ENCODE results near the gene MYBL2. TPM values are rescaled to one million over a fixed set of nuclear protein-coding genes. Genes with fewer than 3 reads are reported as not detected.
A peak's percentile ranks its signal among the peaks of the same experiment; 100 is the strongest.

The MYBL2 gene
- total and polyA plus RNA-seq, 2 experiments from 2014 or later: 6.1 to 11.7 TPM

- 57 to 64% methylated on average over 3 of the region's 3 CpGs for WGBS, 2 experiments (ENCODE audit: low coverage in 1 of 2, low lambda C conversion rate in 2 of 2, missing lambda C conversion rate in 2 of 2)
- DNase-seq: no peak
- Histone ChIP-seq H3K9me2 (ENCODE audit: insufficient read depth) (no peaks in the 10 kb centered on the region), H3K9ac (no peak overlapping the region), H3K27ac (no peak overlapping the region), H3K79me2 (ENCODE audit: insufficient read depth) (no peaks in the 10 kb centered on the region), H4K20me1 (ENCODE audit: insufficient read depth) (no peaks in the 10 kb centered on the region), H3F3A (ENCODE audit: insufficient read depth) (peaks cover 3% of the 10 kb centered on the region; the same call in 1 of the 2 replicates), H3K9me3 (ENCODE audit: low read depth) (no peaks in the 10 kb centered on the region), H3K27me3 (replicated peaks; ENCODE audit: insufficient read depth) (no peaks in the 10 kb centered on the region), H2AFZ (no peak overlapping the region), H3K36me3 (ENCODE audit: low read depth) (no peaks in the 10 kb centered on the region), H3K4me3 (no peak overlapping the region), H3K4me1 (ENCODE audit: insufficient read depth) (no peaks in the 10 kb centered on the region), H3K4me2 (ENCODE audit: unreplicated experiment) (no peak overlapping the region)
- in situ Hi-C loops (cut with MboI): no loop called here
- no peak for TF ChIP-seq EZH2phosphoT487 (IDR thresholded peaks at IDR 0.05; ENCODE audit: insufficient read depth, low read depth)
- TF ChIP-seq EZH2 (IDR thresholded peaks at IDR 0.05; ENCODE audit: insufficient read depth, poor library complexity, severe bottlenecking): no peak
Observed at GRCh38 chr20:43723735-43724134, 56.8 kb downstream of the MYBL2 start.

- H3K27ac ChIP-seq: no peak overlapping the region
- no peak overlapping the region for H3K9ac ChIP-seq
- DNase-seq: no peak
- 95 to 96% methylated on average over 5 of the region's 5 CpGs for WGBS, 2 experiments (ENCODE audit: low coverage in 1 of 2, low lambda C conversion rate in 2 of 2, missing lambda C conversion rate in 2 of 2)
- no peaks in the 10 kb centered on the region for H3K27me3 ChIP-seq (replicated peaks; ENCODE audit: insufficient read depth)
- no peaks in the 10 kb centered on the region for H3K4me1 ChIP-seq (ENCODE audit: insufficient read depth)
- in situ Hi-C loops (cut with MboI): no loop called here
- H3K4me3 ChIP-seq: no peak overlapping the region
- H3F3A ChIP-seq (ENCODE audit: insufficient read depth): peaks cover 3% of the 10 kb centered on the region; the same call in 1 of the 2 replicates
- no peaks in the 10 kb centered on the region for H4K20me1 ChIP-seq (ENCODE audit: insufficient read depth)
- H3K9me2 ChIP-seq (ENCODE audit: insufficient read depth): no peaks in the 10 kb centered on the region
- H3K36me3 ChIP-seq (ENCODE audit: low read depth): no peaks in the 10 kb centered on the region
- no peak overlapping the region for H3K4me2 ChIP-seq (ENCODE audit: unreplicated experiment)
- no peak for TF ChIP-seq EZH2phosphoT487 (IDR thresholded peaks at IDR 0.05; ENCODE audit: insufficient read depth, low read depth)
- TF ChIP-seq EZH2 (IDR thresholded peaks at IDR 0.05; ENCODE audit: insufficient read depth, poor library complexity, severe bottlenecking): no peak
- H2AFZ ChIP-seq: no peak overlapping the region
- no peaks in the 10 kb centered on the region for H3K79me2 ChIP-seq (ENCODE audit: insufficient read depth)
- H3K9me3 ChIP-seq (ENCODE audit: low read depth): no peaks in the 10 kb centered on the region
Observed at GRCh38 chr20:43724383-43724782, 57.5 kb downstream of the MYBL2 start.

- no peak for DNase-seq
- Histone ChIP-seq H3K27me3 (replicated peaks; ENCODE audit: insufficient read depth) (no peaks in the 10 kb centered on the region), H3K9me3 (ENCODE audit: low read depth) (no peaks in the 10 kb centered on the region), H3K4me3 (no peak overlapping the region), H3K9me2 (ENCODE audit: insufficient read depth) (no peaks in the 10 kb centered on the region), H3K79me2 (ENCODE audit: insufficient read depth) (no peaks in the 10 kb centered on the region), H3K4me2 (ENCODE audit: unreplicated experiment) (no peak overlapping the region), H4K20me1 (ENCODE audit: insufficient read depth) (no peaks in the 10 kb centered on the region), H2AFZ (no peak overlapping the region), H3K9ac (no peak overlapping the region), H3K4me1 (ENCODE audit: insufficient read depth) (no peaks in the 10 kb centered on the region), H3K36me3 (ENCODE audit: low read depth) (no peaks in the 10 kb centered on the region), H3F3A (ENCODE audit: insufficient read depth) (peaks cover 3% of the 10 kb centered on the region; the same call in 1 of the 2 replicates), H3K27ac (no peak overlapping the region)
- WGBS, 2 experiments (ENCODE audit: low coverage in 1 of 2, low lambda C conversion rate in 2 of 2, missing lambda C conversion rate in 2 of 2): 93 to 98% methylated on average over 2 of the region's 2 CpGs
- TF ChIP-seq EZH2 (IDR thresholded peaks at IDR 0.05; ENCODE audit: insufficient read depth, poor library complexity, severe bottlenecking) (no peak), EZH2phosphoT487 (IDR thresholded peaks at IDR 0.05; ENCODE audit: insufficient read depth, low read depth) (no peak)
- in situ Hi-C loops (cut with MboI): no loop called here
Observed at GRCh38 chr20:43725666-43726065, 58.8 kb downstream of the MYBL2 start.

- 45 to 47% methylated on average over 10 of the region's 10 CpGs for WGBS, 2 experiments (ENCODE audit: low coverage in 1 of 2, low lambda C conversion rate in 2 of 2, missing lambda C conversion rate in 2 of 2)
- H3F3A ChIP-seq (ENCODE audit: insufficient read depth): peaks cover 3% of the 10 kb centered on the region; the same call in 1 of the 2 replicates
- no peak for DNase-seq
- H3K36me3 ChIP-seq (ENCODE audit: low read depth): no peaks in the 10 kb centered on the region
- no peak overlapping the region for H3K27ac ChIP-seq
- no peaks in the 10 kb centered on the region for H3K79me2 ChIP-seq (ENCODE audit: insufficient read depth)
- H3K4me2 ChIP-seq (ENCODE audit: unreplicated experiment): no peak overlapping the region
- H3K4me3 ChIP-seq: no peak overlapping the region
- TF ChIP-seq EZH2phosphoT487 (IDR thresholded peaks at IDR 0.05; ENCODE audit: insufficient read depth, low read depth) (no peak), EZH2 (IDR thresholded peaks at IDR 0.05; ENCODE audit: insufficient read depth, poor library complexity, severe bottlenecking) (no peak)
- in situ Hi-C loops (cut with MboI): no loop called here
- no peaks in the 10 kb centered on the region for H3K27me3 ChIP-seq (replicated peaks; ENCODE audit: insufficient read depth)
- H4K20me1 ChIP-seq (ENCODE audit: insufficient read depth): no peaks in the 10 kb centered on the region
- H2AFZ ChIP-seq: peak overlapping the region; percentile 60
- no peaks in the 10 kb centered on the region for H3K9me2 ChIP-seq (ENCODE audit: insufficient read depth)
- H3K9ac ChIP-seq: no peak overlapping the region
- H3K4me1 ChIP-seq (ENCODE audit: insufficient read depth): 0 out of 2 replicates have a peak, but pooled peaks cover 3% of the 10 kb centered on the region
- H3K9me3 ChIP-seq (ENCODE audit: low read depth): no peaks in the 10 kb centered on the region
Observed at GRCh38 chr20:43726333-43726732, 59.4 kb downstream of the MYBL2 start.

Data from GM23248 (cell line).